OCI-LY1 (cell line): ENCODE data around the gene GRM7.

Experiments
- H2AFZ ChIP-seq: fragments of 200-600 bp; sonication (generic), shearing (Covaris generic); 2 replicates; pipeline ENCODE4 v1.6.0; 2014; ENCODE audit warnings: antibody characterized with exemption, mild to moderate bottlenecking, low read length
- H3F3A ChIP-seq: fragments of 200-600 bp; sonication (generic), shearing (Covaris generic); 2 replicates; pipeline ENCODE4 v1.6.0; 2014; ENCODE audit warnings: mild to moderate bottlenecking, antibody characterized with exemption, low read length, moderate library complexity; ENCODE audit not compliant: insufficient read depth
- H3K27ac ChIP-seq: fragments of 200-600 bp; sonication (generic); 2 replicates; pipeline ENCODE4 v1.5.1; 2014; ENCODE audit warnings: low read length, mixed run types, mild to moderate bottlenecking, low read depth; ENCODE audit not compliant: poor library complexity, severe bottlenecking
- H3K27me3 ChIP-seq: fragments of 200-600 bp; sonication (generic); 2 replicates; pipeline ENCODE4 v1.6.0; 2014; ENCODE audit warnings: antibody characterized with exemption, mild to moderate bottlenecking, low read length, moderate library complexity; ENCODE audit not compliant: insufficient read depth
- H3K36me3 ChIP-seq: fragments of 200-600 bp; sonication (generic); 2 replicates; pipeline ENCODE4 v1.6.1; 2014; ENCODE audit warnings: mild to moderate bottlenecking, antibody characterized with exemption, low read length, moderate library complexity, mixed read lengths; ENCODE audit not compliant: insufficient read depth
- H3K4me1 ChIP-seq: fragments of 200-600 bp; sonication (generic); 2 replicates; pipeline ENCODE4 v1.5.1; 2014; ENCODE audit warnings: mild to moderate bottlenecking, low read length, moderate library complexity; ENCODE audit not compliant: insufficient read depth, severe bottlenecking
- H3K4me2 ChIP-seq: fragments of 200-600 bp; sonication (generic), shearing (Covaris generic); 2 replicates; pipeline ENCODE4 v1.6.1; 2014; ENCODE audit warnings: low read length
- H3K4me3 ChIP-seq: fragments of 200-600 bp; sonication (generic); 2 replicates; pipeline ENCODE4 v1.5.1; 2014; ENCODE audit warnings: low read length, low read depth, mild to moderate bottlenecking, mixed read lengths; ENCODE audit not compliant: poor library complexity, severe bottlenecking
- H3K79me2 ChIP-seq: fragments of 200-600 bp; shearing (Covaris generic); 2 replicates; pipeline ENCODE4 v1.6.1; 2016; ENCODE audit warnings: mixed run types, low read length, mixed read lengths; ENCODE audit not compliant: insufficient read depth
- H3K9ac ChIP-seq: fragments of 200-600 bp; sonication (generic), shearing (Covaris generic); 2 replicates; pipeline ENCODE4 v1.6.1; 2014; ENCODE audit warnings: mild to moderate bottlenecking, low read length, mixed read lengths
- H3K9me2 ChIP-seq: fragments of 200-600 bp; sonication (generic), shearing (Covaris generic); 2 replicates; pipeline ENCODE4 v1.6.1; 2014; ENCODE audit warnings: low read depth, mild to moderate bottlenecking, low read length, mixed read lengths
- H3K9me3 ChIP-seq: fragments of 200-600 bp; shearing (Covaris generic); 2 replicates; pipeline ENCODE4 v1.6.1; 2014; ENCODE audit warnings: low read length, mixed read lengths
- H4K20me1 ChIP-seq: fragments of 200-600 bp; sonication (generic), shearing (Covaris generic); 2 replicates; pipeline ENCODE4 v1.6.0; 2016; ENCODE audit warnings: mild to moderate bottlenecking, low read length; ENCODE audit not compliant: insufficient read depth
- CTCF ChIP-seq: fragments of 200-600 bp; sonication (generic), shearing (Covaris generic); IDR thresholded peaks from 2 replicates; pipeline ENCODE4 v1.5.1; 2017; ENCODE audit warnings: mild to moderate bottlenecking, antibody characterized with exemption, low read length, moderate library complexity, mixed read lengths
- EZH2 ChIP-seq: fragments of 200-600 bp; sonication (generic), shearing (Covaris generic); IDR thresholded peaks from 2 replicates; pipeline ENCODE4 v1.8.0; 2017; ENCODE audit warnings: borderline replicate concordance, mixed run types, mild to moderate bottlenecking, antibody characterized with exemption, low read length, moderate library complexity, mixed read lengths

GRM7 gene

GRCh38 chr3:7226393-7226792, 365.5 kb downstream of the GRM7 start:
- Histone ChIP-seq H3K27me3 (no peaks in the 10 kb centered on the region), H3K4me1 (no peaks in the 10 kb centered on the region), H3F3A (no peaks in the 10 kb centered on the region), H4K20me1 (no peaks in the 10 kb centered on the region), H3K27ac (no peak overlapping the region), H3K36me3 (no peaks in the 10 kb centered on the region), H3K9ac (no peak overlapping the region), H3K4me2 (no peak overlapping the region), H3K79me2 (no peaks in the 10 kb centered on the region), H2AFZ (no peak overlapping the region), H3K4me3 (no peak overlapping the region), H3K9me3 (no peaks in the 10 kb centered on the region), H3K9me2 (no peaks in the 10 kb centered on the region)
- TF ChIP-seq CTCF (no peak), EZH2 (no peak)

- no peaks in the 10 kb centered on the region for H3K36me3 ChIP-seq
- no peaks in the 10 kb centered on the region for H3F3A ChIP-seq
- TF ChIP-seq EZH2 (no peak), CTCF (no peak)
- H3K27me3 ChIP-seq = no peaks in the 10 kb centered on the region
- H3K9me3 ChIP-seq = no peaks in the 10 kb centered on the region
- no peaks in the 10 kb centered on the region for H4K20me1 ChIP-seq
- no peaks in the 10 kb centered on the region for H3K79me2 ChIP-seq
- H3K9me2 ChIP-seq = no peaks in the 10 kb centered on the region
- no peak overlapping the region for H2AFZ ChIP-seq
- H3K4me3 ChIP-seq = no peak overlapping the region
- no peaks in the 10 kb centered on the region for H3K4me1 ChIP-seq
- no peak overlapping the region for H3K27ac ChIP-seq
- H3K4me2 ChIP-seq = no peak overlapping the region
- no peak overlapping the region for H3K9ac ChIP-seq
Measured at GRCh38 chr3:7238565-7239295, 377.8 kb downstream of the GRM7 start.

GRCh38 chr3:7241584-7242302, 380.8 kb downstream of the GRM7 start:
- H3K27ac ChIP-seq = no peak overlapping the region
- H2AFZ ChIP-seq = no peak overlapping the region
- H3K9me2 ChIP-seq = no peaks in the 10 kb centered on the region
- no peaks in the 10 kb centered on the region for H3K27me3 ChIP-seq
- H3K4me2 ChIP-seq = no peak overlapping the region
- H3K9me3 ChIP-seq = no peaks in the 10 kb centered on the region
- no peaks in the 10 kb centered on the region for H3K4me1 ChIP-seq
- H3F3A ChIP-seq = no peaks in the 10 kb centered on the region
- H3K36me3 ChIP-seq = no peaks in the 10 kb centered on the region
- TF ChIP-seq CTCF (no peak), EZH2 (no peak)
- H4K20me1 ChIP-seq = no peaks in the 10 kb centered on the region
- H3K79me2 ChIP-seq = no peaks in the 10 kb centered on the region
- H3K9ac ChIP-seq = no peak overlapping the region
- H3K4me3 ChIP-seq = no peak overlapping the region
